AG04450 (cell line): ENCODE measurements around the gene COLEC12. TPM values are rescaled to one million over a fixed set of nuclear protein-coding genes. Genes with fewer than 3 reads are reported as not detected.

Source experiments
- CTCF ChIA-PET: fragments of 300-600, 350-600 bp; formaldehyde crosslinking; extraction: SDS; loops from one replicate; lab custom pipeline; 2022; ENCODE audit warnings: antibody characterized with exemption, inconsistent platforms; lab: Charles Lee
- POLR2A ChIA-PET: fragments of 350-600 bp; formaldehyde crosslinking; extraction: SDS; loops from one replicate; lab custom pipeline; 2021; ENCODE audit warnings: antibody characterized with exemption, inconsistent platforms; lab: Yijun Ruan, JAX
- DNase-seq: peaks from one replicate; pipeline ENCODE4 v3.0.0-alpha.2; 2011; ENCODE audit warnings: low read depth, low spot score
- H3K27ac ChIP-seq: one replicate; pipeline ENCODE4 v1.5.1; 2012; ENCODE audit warnings: low read depth, low read length, control low read depth
- H3K27me3 ChIP-seq: one replicate; pipeline ENCODE4 v1.6.0; 2012; ENCODE audit warnings: low read length; ENCODE audit not compliant: control insufficient read depth, insufficient read depth
- H3K4me3 ChIP-seq: 2 replicates; pipeline ENCODE4 v1.5.1; 2011; ENCODE audit warnings: mild to moderate bottlenecking, low read depth, low read length, control low read depth
- H3K9me3 ChIP-seq: 2 replicates; pipeline ENCODE4 v1.5.1; 2012; ENCODE audit warnings: low read length; ENCODE audit not compliant: control insufficient read depth, insufficient read depth
- CTCF ChIP-seq: IDR thresholded peaks from 2 replicates; pipeline ENCODE4 v1.5.1; 2011; ENCODE audit warnings: low read depth, low read length, control low read depth, inconsistent platforms
- polyA plus RNA-seq: library from polyadenylated mRNA; depleted of rRNA; stranded (reverse); fragments of >200 nt; gene quantifications from 2 replicates; pipeline ENCODE4 v1.2.3, GENCODE V29; 2011

The COLEC12 gene
- polyA plus RNA-seq, 1 experiment, result 10.9 TPM

DNA sequence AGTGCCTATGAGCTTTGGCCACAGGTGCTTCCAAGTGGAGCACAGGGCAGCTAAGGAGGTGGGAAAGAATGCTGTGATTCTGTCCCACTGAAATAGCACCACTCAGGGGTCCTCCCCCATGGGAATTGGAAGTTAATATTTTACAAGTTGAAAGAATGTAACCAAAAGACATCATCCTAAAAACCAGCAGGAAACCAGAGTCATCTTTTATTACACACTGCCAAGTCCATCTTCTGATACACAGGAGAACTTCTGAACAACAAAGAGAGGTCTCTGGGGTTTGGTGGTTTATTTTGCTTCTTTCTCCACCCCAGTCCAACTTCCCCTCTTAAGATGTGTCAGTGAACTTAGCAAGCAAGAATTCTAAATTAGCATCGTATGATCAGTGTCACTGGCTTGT lies 47.7 kb downstream of the COLEC12 start:
- ChIA-PET CTCF (no interaction called here), POLR2A (no interaction called here)
- DNase-seq, result no peak
- TF ChIP-seq CTCF, result no peak
- Histone ChIP-seq H3K27ac (no peak overlapping the region), H3K4me3 (no peak overlapping the region), H3K27me3 (no peaks in the 10 kb centered on the region), H3K9me3 (peaks cover 10% of the 10 kb centered on the region)

DNA sequence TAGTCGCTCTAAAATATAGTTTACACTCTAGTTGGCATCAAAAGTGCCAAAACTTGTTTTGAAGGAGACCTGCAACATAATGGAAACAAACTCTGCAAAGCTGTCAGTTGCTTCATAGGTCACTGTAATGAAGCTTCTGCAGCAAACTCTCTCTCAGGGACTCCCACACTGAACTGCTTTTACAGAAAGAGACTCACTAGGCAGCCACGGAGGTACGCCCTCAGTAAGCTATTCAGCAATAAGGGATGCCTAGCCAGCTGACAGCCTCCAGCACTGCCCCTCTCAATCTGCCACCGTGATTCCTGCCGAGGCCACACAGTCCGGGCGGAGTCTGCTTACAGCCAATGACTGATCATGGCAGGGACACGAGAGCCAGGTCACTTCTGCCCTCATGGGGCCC lies 51.1 kb downstream of the COLEC12 start:
- POLR2A ChIA-PET, result no interaction called here
- CTCF ChIA-PET, result no interaction called here
- Histone ChIP-seq H3K4me3 (no peak overlapping the region), H3K27ac (no peak overlapping the region), H3K9me3 (peaks cover 10% of the 10 kb centered on the region), H3K27me3 (no peaks in the 10 kb centered on the region)
- DNase-seq, result no peak
- TF ChIP-seq CTCF, result no peak

DNA sequence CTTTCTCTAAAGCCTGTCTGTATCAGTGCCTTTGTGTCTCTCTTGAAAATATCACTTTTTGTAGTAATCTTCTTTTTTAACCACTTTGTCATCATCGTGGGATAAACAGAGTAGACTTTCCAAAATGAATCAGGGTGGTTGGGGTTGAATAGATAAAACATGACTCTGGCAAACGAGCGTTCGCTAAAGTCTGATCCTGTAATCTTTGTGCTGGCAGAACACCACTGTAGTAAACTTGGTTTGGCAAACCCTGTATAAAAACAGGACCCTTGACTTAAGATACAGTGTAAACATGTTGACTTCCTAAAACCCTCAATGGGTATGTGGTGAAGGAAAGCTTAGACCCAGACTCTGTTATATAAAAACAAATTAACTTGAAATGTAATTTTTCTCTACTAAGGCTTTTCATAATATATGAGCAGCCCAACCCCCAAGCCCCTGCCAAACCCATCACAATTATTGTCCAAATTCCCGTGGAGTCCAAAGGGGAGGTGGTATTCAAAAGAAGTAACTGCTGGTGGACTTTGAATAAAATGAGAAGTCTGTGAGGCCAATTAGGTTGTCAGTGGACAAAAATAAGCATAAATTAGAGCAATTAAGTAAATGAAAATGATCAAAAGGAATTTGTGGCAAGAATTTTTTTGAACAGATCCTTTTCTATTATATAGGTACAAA lies 52.2 kb downstream of the COLEC12 start:
- no peak overlapping the region for H3K4me3 ChIP-seq
- CTCF ChIA-PET, result interaction anchor here (0.6 kb wide), 1 partner anchor 175 kb away, joined by 3 read pairs; no protein-coding TSS in a partner anchor

GRCh38 chr18:446941-447560 lies 53.5 kb downstream of the COLEC12 start:
- ChIA-PET POLR2A (no interaction called here), CTCF (no interaction called here)
- Histone ChIP-seq H3K27ac (no peak overlapping the region), H3K4me3 (no peak overlapping the region), H3K9me3 (peaks cover 10% of the 10 kb centered on the region), H3K27me3 (no peaks in the 10 kb centered on the region)
- no peak for TF ChIP-seq CTCF
- DNase-seq, result no peak

More for the DNA sequence above, 52.2 kb downstream of the COLEC12 start:
- H3K9me3 ChIP-seq, result peaks cover 10% of the 10 kb centered on the region
- no peaks in the 10 kb centered on the region for H3K27me3 ChIP-seq
- no peak overlapping the region for H3K27ac ChIP-seq
- TF ChIP-seq CTCF, result no peak
- POLR2A ChIA-PET, result no interaction called here
- no peak for DNase-seq

GRCh38 chr18:445055-445454 lies 55.4 kb downstream of the COLEC12 start:
- Histone ChIP-seq H3K27me3 (no peaks in the 10 kb centered on the region), H3K4me3 (no peak overlapping the region), H3K9me3 (no peaks in the 10 kb centered on the region; the same call in 1 of the 2 replicates), H3K27ac (no peak overlapping the region)
- TF ChIP-seq CTCF, result no peak
- no peak for DNase-seq
- POLR2A ChIA-PET, result no interaction called here
- CTCF ChIA-PET, result no interaction called here
